ENCODE measurements around the gene ARAP1.
A peak's percentile ranks its signal among the peaks of the same experiment; 100 is the strongest.

Gene ARAP1

GRCh38 chr11:72700146-72700545 lies 52.1 kb downstream of the ARAP1 start:
- Mint-ChIP-seq H3K36me3 (ENCODE audit: low read depth) (peaks cover 30% of the 10 kb centered on the region), H3K27me3 (ENCODE audit: low read depth, poor library complexity) (no peaks in the 10 kb centered on the region), H3K4me3 (no peak overlapping the region), H3K27ac (no peak overlapping the region), H3K4me1 (peaks cover 32% of the 10 kb centered on the region), H3K9me3 (no peaks in the 10 kb centered on the region)
- no peak for TF ChIP-seq CTCF (IDR thresholded peaks at IDR 0.05)
- no peak for DNase-seq

- no peak for TF ChIP-seq CTCF (IDR thresholded peaks at IDR 0.05)
- no peaks in the 10 kb centered on the region for H3K27me3 Mint-ChIP-seq (ENCODE audit: low read depth, poor library complexity)
- DNase-seq = no peak
- no peak overlapping the region for H3K27ac Mint-ChIP-seq
- peaks cover 45% of the 10 kb centered on the region for H3K36me3 Mint-ChIP-seq (ENCODE audit: low read depth)
- no peaks in the 10 kb centered on the region for H3K9me3 Mint-ChIP-seq
- H3K4me3 Mint-ChIP-seq = no peak overlapping the region
- H3K4me1 Mint-ChIP-seq = peaks cover 12% of the 10 kb centered on the region
Observed at GRCh38 chr11:72697814-72698213, 54.4 kb downstream of the ARAP1 start.

- peaks cover 52% of the 10 kb centered on the region for H3K36me3 Mint-ChIP-seq (ENCODE audit: low read depth)
- H3K4me1 Mint-ChIP-seq = peaks cover 5% of the 10 kb centered on the region
- H3K4me3 Mint-ChIP-seq = no peak overlapping the region
- H3K9me3 Mint-ChIP-seq = no peaks in the 10 kb centered on the region
- no peak overlapping the region for H3K27ac Mint-ChIP-seq
- DNase-seq = peak; percentile 68
- no peaks in the 10 kb centered on the region for H3K27me3 Mint-ChIP-seq (ENCODE audit: low read depth, poor library complexity)
- no peak for TF ChIP-seq CTCF (IDR thresholded peaks at IDR 0.05)
Observed at GRCh38 chr11:72696866-72697700, 55.1 kb downstream of the ARAP1 start.

GRCh38 chr11:72695354-72695753 lies 56.9 kb downstream of the ARAP1 start:
- Mint-ChIP-seq H3K4me3 (no peak overlapping the region), H3K36me3 (ENCODE audit: low read depth) (peaks cover 51% of the 10 kb centered on the region), H3K9me3 (no peaks in the 10 kb centered on the region), H3K27ac (no peak overlapping the region), H3K4me1 (no peaks in the 10 kb centered on the region), H3K27me3 (ENCODE audit: low read depth, poor library complexity) (no peaks in the 10 kb centered on the region)
- no peak for DNase-seq
- no peak for TF ChIP-seq CTCF (IDR thresholded peaks at IDR 0.05)

- TF ChIP-seq CTCF (IDR thresholded peaks at IDR 0.05) = no peak
- Mint-ChIP-seq H3K4me3 (no peak overlapping the region), H3K27me3 (ENCODE audit: low read depth, poor library complexity) (no peaks in the 10 kb centered on the region), H3K27ac (no peak overlapping the region), H3K4me1 (no peaks in the 10 kb centered on the region), H3K9me3 (no peaks in the 10 kb centered on the region), H3K36me3 (ENCODE audit: low read depth) (peaks cover 39% of the 10 kb centered on the region)
- no peak for DNase-seq
Observed at GRCh38 chr11:72693271-72693968, 58.8 kb downstream of the ARAP1 start.

All from nephron progenitor cell (in vitro differentiated cells).